Stomach (tissue), 9 donors: ENCODE data around the gene PLEKHA6. TPM values are rescaled to one million over a fixed set of nuclear protein-coding genes. Genes with fewer than 3 reads are reported as not detected.
A peak's percentile ranks its signal among the peaks of the same experiment; 100 is the strongest.

Source experiments
- DNase-seq, 2 donors: peaks; one replicate each; pipeline versions ENCODE4 v3.0.0 to v3.0.0-alpha.2; 2013 to 2019
- H3K27ac ChIP-seq, 5 donors: fragments of 200-600 bp in 4 of 5; sonication (generic) in 4 of 5; one replicate each; pipeline ENCODE4 v1.5.1; 2013 to 2019; ENCODE audit warnings: mild to moderate bottlenecking in 1 of 5, moderate library complexity in 1 of 5
- H3K27me3 ChIP-seq, 3 donors: fragments of 200-600 bp; sonication (generic); one replicate each; pipeline ENCODE4 v1.5.1; 2017 to 2019; ENCODE audit warnings: mixed run types in 1 of 3
- H3K36me3 ChIP-seq, 4 donors: fragments of 200-600 bp; sonication (generic); 1 replicate in 3 of 4; 2 replicates in 1 of 4; pipeline ENCODE4 v1.5.1; 2016 to 2019
- H3K4me1 ChIP-seq, 4 donors: fragments of 200-600 bp; sonication (generic); one replicate each; pipeline ENCODE4 v1.5.1; 2016 to 2019
- H3K4me3 ChIP-seq, 4 donors: fragments of 200-600 bp; sonication (generic) in 3 of 4; one replicate each; pipeline ENCODE4 v1.5.1; 2016 to 2019; ENCODE audit warnings: mild to moderate bottlenecking in 1 of 4
- H3K9me3 ChIP-seq, 4 donors: fragments of 200-600 bp; sonication (generic); one replicate each; pipeline ENCODE4 v1.5.1; 2016 to 2019
- CTCF ChIP-seq, 7 experiments: fragments of 450-650 bp in 4 of 7; fragments of 200-600 bp in 3 of 7; sonication (generic) in 3 of 7; IDR thresholded peaks; one replicate each; pipeline ENCODE4 v1.5.1; 2016 to 2019; ENCODE audit warnings: antibody characterized with exemption in 7 of 7, control low read depth in 2 of 7, mild to moderate bottlenecking in 1 of 7
- EP300 ChIP-seq: sonication (generic); formaldehyde crosslinking; IDR thresholded peaks from one replicate; pipeline ENCODE4 v1.6.1; 2017; ENCODE audit warnings: antibody characterized with exemption
- POLR2A ChIP-seq, 4 donors: fragments of 450-650 bp; IDR thresholded peaks; one replicate each; pipeline ENCODE4 v1.6.1; 2016; ENCODE audit warnings: antibody characterized with exemption in 4 of 4, control low read depth in 2 of 4, mild to moderate bottlenecking in 1 of 4, moderate library complexity in 1 of 4
- POLR2AphosphoS5 ChIP-seq, 3 donors: sonication (generic); formaldehyde crosslinking; IDR thresholded peaks; one replicate each; pipeline ENCODE4 v1.6.1; 2016; ENCODE audit warnings: antibody characterized with exemption in 3 of 3
- WGBS, 5 donors: extraction: QIAGEN DNeasy Blood & Tissue Kit in 3 of 5; methylation state at CpG; one replicate each; pipeline versions ENCODE4 v1.1.5 to v1.1.7; 2013 to 2018; 5-methylcytosine and 5-hydroxymethylcytosine counted together
- intact Hi-C: fragments of 100-400 bp; cut with DNase I; formaldehyde crosslinking; loops from one replicate; pipeline ENCODE4 v1.15.1; 2023; ENCODE audit warnings: low total_unique reads
- polyA plus RNA-seq, 3 donors: library from polyadenylated mRNA; stranded (reverse); fragments of 200-250 nt; gene quantifications; one replicate each; pipeline ENCODE4 v1.2.3, GENCODE V29; 2013
- total RNA-seq, 5 donors: library from RNA; depleted of rRNA; stranded (reverse); fragments of >200 nt; gene quantifications; one replicate each; pipeline versions ENCODE4 v1.1.0 to v1.2.3, GENCODE V29; 2014 to 2016
- donor health status: healthy with polysubstance abuse.
- donor health status: Bipolar disorder and iron deficiency.
- donor health status: healthy.

Gene PLEKHA6
- total and polyA plus RNA-seq, 8 donors, result 6.4 to 97.9 (median 34.8) TPM

- peak overlapping the region in 3 of 5 donors; percentile 3 to 20 (median 18) for H3K27ac ChIP-seq
- TF ChIP-seq EP300 (no peak), CTCF (IDR thresholded peaks at IDR 0.05) (no peak), POLR2AphosphoS5 (IDR thresholded peaks at IDR 0.05) (no peak), POLR2A (IDR thresholded peaks at IDR 0.05) (no peak)
- intact Hi-C loops, result no loop called here
- WGBS, 5 donors, result 62 to 67% (median 64%) methylated on average over 10 of the region's 10 CpGs
- no peaks in the 10 kb centered on the region for H3K27me3 ChIP-seq
- no peak overlapping the region for H3K4me3 ChIP-seq
- no peaks in the 10 kb centered on the region for H3K9me3 ChIP-seq
- peaks cover 4 to 31% (median 21%) of the 10 kb centered on the region in 4 donors for H3K4me1 ChIP-seq
- H3K36me3 ChIP-seq, result peaks cover 0 to 7% (median 0%) of the 10 kb centered on the region in 4 donors
- no peak for DNase-seq
Measured at GRCh38 chr1:204327359-204327758, 32.4 kb downstream of the PLEKHA6 start.

GRCh38 chr1:204326771-204327300, 32.9 kb downstream of the PLEKHA6 start:
- 85 to 87% (median 86%) methylated on average over 8 of the region's 8 CpGs for WGBS, 5 donors
- no peaks in the 10 kb centered on the region for H3K27me3 ChIP-seq
- no peak for DNase-seq
- H3K27ac ChIP-seq, result peak overlapping the region in 2 of 5 donors; percentile 18 to 20
- H3K9me3 ChIP-seq, result no peaks in the 10 kb centered on the region
- no peak for TF ChIP-seq POLR2A (IDR thresholded peaks at IDR 0.05)
- no peak for TF ChIP-seq EP300
- no peak for TF ChIP-seq POLR2AphosphoS5 (IDR thresholded peaks at IDR 0.05)
- TF ChIP-seq CTCF (IDR thresholded peaks at IDR 0.05), result no peak
- H3K4me3 ChIP-seq, result no peak overlapping the region
- H3K36me3 ChIP-seq, result peaks cover 0 to 7% (median 0%) of the 10 kb centered on the region in 4 donors
- intact Hi-C loops, result no loop called here
- H3K4me1 ChIP-seq, result peaks cover 0 to 34% (median 18%) of the 10 kb centered on the region in 4 donors

- no peak for DNase-seq
- 89 to 95% (median 94%) methylated on average over 3 to 5 of the region's 5 CpGs for WGBS, 5 donors
- TF ChIP-seq CTCF (IDR thresholded peaks at IDR 0.05), result no peak
- TF ChIP-seq EP300, result no peak
- no peak for TF ChIP-seq POLR2AphosphoS5 (IDR thresholded peaks at IDR 0.05)
- TF ChIP-seq POLR2A (IDR thresholded peaks at IDR 0.05), result no peak
Measured at GRCh38 chr1:204325944-204326343, 33.8 kb downstream of the PLEKHA6 start.

GRCh38 chr1:204323887-204324286, 35.8 kb downstream of the PLEKHA6 start:
- Histone ChIP-seq H3K27ac (peak overlapping the region in 1 of 5 donors; percentile 8), H3K9me3 (no peaks in the 10 kb centered on the region), H3K4me3 (no peak overlapping the region), H3K27me3 (no peaks in the 10 kb centered on the region), H3K36me3 (peaks cover 0 to 7% (median 0%) of the 10 kb centered on the region in 4 donors), H3K4me1 (peaks cover 18 to 52% (median 36%) of the 10 kb centered on the region in 4 donors)
- WGBS, 5 donors, result 29 to 68% (median 56%) methylated on average over 2 of the region's 2 CpGs
- intact Hi-C loops, result no loop called here
- DNase-seq, result peak in 1 of 2 donors; percentile 56
- TF ChIP-seq POLR2AphosphoS5 (IDR thresholded peaks at IDR 0.05) (no peak), EP300 (no peak), POLR2A (IDR thresholded peaks at IDR 0.05) (no peak), CTCF (IDR thresholded peaks at IDR 0.05) (no peak)

More at GRCh38 chr1:204325944-204326343, 33.8 kb downstream of the PLEKHA6 start:
- Histone ChIP-seq H3K4me3 (no peak overlapping the region), H3K27ac (no peak overlapping the region), H3K36me3 (peaks cover 0 to 7% (median 0%) of the 10 kb centered on the region in 4 donors), H3K4me1 (peaks cover 1 to 43% (median 22%) of the 10 kb centered on the region in 4 donors), H3K27me3 (no peaks in the 10 kb centered on the region), H3K9me3 (no peaks in the 10 kb centered on the region)
- intact Hi-C loops, result no loop called here
